Measurements from ENCODE around the gene JAKMIP2. TPM values are rescaled to one million over a fixed set of nuclear protein-coding genes. Genes with fewer than 3 reads are reported as not detected.

The JAKMIP2 gene
- total RNA-seq, 4 donors from 2014 or later = 0.09 to 2.9 (median 0.18) TPM; not detected in 1

DNA sequence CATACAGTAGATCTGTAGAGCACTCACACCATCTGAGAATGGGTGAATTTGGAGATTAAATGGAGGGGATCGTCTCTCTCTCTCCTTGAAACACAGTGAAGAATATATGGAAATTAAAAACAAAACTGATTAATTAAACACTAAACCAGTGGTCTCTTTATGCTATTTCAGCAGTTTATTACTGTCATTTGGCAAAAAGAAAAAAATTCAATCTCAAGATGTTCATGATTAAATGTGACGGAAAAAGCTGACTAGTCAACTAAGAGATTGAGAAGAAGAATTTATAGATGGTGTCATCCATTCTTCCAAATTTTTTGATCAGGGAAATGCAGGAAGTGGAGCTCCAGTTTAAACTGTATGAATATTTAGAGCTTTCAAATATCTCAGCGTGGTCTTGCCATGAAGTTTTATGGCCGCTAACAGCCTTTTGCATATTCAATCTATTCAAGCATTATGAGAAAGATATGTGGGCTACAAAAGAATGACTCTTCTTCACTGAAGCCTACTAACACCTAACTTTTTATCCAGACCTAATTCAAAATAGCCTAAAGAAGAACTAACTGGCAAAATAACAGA is 151.0 kb downstream of the JAKMIP2 start:
- no peaks in the 10 kb centered on the region for H3K27me3 ChIP-seq
- no peak for TF ChIP-seq POLR2A (IDR thresholded peaks at IDR 0.05)
- TF ChIP-seq, protein P1, sequence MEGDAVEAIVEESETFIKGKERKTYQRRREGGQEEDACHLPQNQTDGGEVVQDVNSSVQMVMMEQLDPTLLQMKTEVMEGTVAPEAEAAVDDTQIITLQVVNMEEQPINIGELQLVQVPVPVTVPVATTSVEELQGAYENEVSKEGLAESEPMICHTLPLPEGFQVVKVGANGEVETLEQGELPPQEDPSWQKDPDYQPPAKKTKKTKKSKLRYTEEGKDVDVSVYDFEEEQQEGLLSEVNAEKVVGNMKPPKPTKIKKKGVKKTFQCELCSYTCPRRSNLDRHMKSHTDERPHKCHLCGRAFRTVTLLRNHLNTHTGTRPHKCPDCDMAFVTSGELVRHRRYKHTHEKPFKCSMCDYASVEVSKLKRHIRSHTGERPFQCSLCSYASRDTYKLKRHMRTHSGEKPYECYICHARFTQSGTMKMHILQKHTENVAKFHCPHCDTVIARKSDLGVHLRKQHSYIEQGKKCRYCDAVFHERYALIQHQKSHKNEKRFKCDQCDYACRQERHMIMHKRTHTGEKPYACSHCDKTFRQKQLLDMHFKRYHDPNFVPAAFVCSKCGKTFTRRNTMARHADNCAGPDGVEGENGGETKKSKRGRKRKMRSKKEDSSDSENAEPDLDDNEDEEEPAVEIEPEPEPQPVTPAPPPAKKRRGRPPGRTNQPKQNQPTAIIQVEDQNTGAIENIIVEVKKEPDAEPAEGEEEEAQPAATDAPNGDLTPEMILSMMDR (IDR thresholded peaks at IDR 0.05) = no peak
- no peak for DNase-seq
- no peak overlapping the region for H3K27ac ChIP-seq
- H3K9me3 ChIP-seq = no peaks in the 10 kb centered on the region
- H3K4me1 ChIP-seq = peaks cover 0 to 10% (median 0%) of the 10 kb centered on the region in 3 donors
- H3K36me3 ChIP-seq = no peaks in the 10 kb centered on the region
- WGBS, 2 donors = 94% methylated on average over 4 of the region's 4 CpGs
- H3K4me3 ChIP-seq = no peak overlapping the region
- intact Hi-C loops (cut with DNase I) = no loop called here

DNA sequence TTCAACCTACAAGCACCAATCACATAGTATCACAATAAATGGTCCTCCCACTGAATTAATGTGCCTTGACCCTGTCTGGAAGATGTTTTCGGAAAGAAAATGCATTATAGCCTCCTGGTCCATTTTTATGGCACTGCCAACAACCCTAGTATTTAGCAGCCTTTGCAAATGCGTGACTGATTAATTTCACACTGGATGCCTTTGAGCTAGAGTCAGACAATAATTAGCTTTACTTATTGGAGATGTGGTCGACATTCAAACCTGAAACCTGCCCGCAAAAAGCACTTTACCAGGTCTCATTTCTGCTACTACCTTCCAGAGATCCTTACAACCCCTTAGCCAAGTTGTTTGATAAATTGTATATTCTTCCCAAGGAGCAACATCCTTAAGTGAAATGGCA is 153.3 kb downstream of the JAKMIP2 start:
- 83 to 91% methylated on average over 4 of the region's 4 CpGs for WGBS, 2 donors
- intact Hi-C loops (cut with DNase I) = loop anchor here (5.0 kb wide), 1 partner anchor 193 kb away; no protein-coding TSS in a partner anchor
- Histone ChIP-seq H3K27ac (no peak overlapping the region), H3K4me1 (no peaks in the 10 kb centered on the region), H3K9me3 (no peaks in the 10 kb centered on the region), H3K36me3 (no peaks in the 10 kb centered on the region), H3K4me3 (no peak overlapping the region), H3K27me3 (no peaks in the 10 kb centered on the region)
- no peak for DNase-seq
- no peak for TF ChIP-seq POLR2A (IDR thresholded peaks at IDR 0.05)
- TF ChIP-seq, protein P1 (IDR thresholded peaks at IDR 0.05) = no peak

DNA sequence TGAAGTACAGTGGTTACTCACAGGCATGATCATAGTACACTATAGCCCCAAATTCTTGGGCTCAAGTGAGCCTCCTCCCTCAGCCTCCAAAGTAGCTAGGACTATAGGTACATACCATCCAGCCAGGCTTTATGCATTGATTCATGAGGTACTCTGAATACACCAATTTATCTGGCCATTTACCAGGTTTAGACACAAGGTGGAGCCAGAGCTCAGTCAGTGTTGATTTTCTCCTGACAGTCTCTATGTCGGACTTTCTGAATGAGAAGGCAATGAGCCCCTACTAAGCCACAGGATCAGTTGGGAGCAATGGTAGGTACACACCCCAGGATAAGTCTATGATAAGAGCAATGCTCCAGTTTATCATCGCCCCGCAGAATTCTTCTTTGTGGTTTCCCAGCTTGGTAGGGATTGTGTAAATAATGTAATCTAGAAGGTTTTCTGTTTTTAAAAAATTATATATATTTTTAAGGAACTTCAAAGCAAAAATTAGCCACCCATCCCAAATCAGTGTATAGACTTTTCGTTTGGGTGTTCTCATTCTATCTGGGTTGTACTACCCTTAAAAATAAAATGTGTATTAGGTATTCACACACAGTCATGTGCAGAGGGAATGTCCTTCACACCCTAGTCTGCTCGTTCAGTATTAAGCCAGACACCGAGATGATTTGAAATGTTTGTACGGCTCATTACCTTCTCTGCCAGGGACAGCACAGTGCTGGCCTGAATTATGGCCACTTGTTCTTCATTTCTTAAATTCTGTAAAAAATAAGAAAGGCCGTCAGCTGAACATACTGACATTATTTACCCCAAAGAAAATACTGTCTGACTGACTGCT is 154.3 kb downstream of the JAKMIP2 start:
- DNase-seq = no peak
- Histone ChIP-seq H3K4me3 (no peak overlapping the region), H3K27me3 (no peaks in the 10 kb centered on the region), H3K4me1 (no peaks in the 10 kb centered on the region), H3K27ac (no peak overlapping the region), H3K9me3 (no peaks in the 10 kb centered on the region), H3K36me3 (no peaks in the 10 kb centered on the region)
- TF ChIP-seq POLR2A (IDR thresholded peaks at IDR 0.05) = no peak
- TF ChIP-seq, protein P1 (IDR thresholded peaks at IDR 0.05) = peak in 5 of 6 experiments; percentile 50 to 74 (median 62)
- WGBS, 2 donors = 49 to 55% methylated on average over 8 of the region's 8 CpGs
- intact Hi-C loops (cut with DNase I) = loop anchor here (5.0 kb wide), 1 partner anchor 194 kb away; no protein-coding TSS in a partner anchor

- H3K4me3 ChIP-seq = no peak overlapping the region
- H3K36me3 ChIP-seq = no peaks in the 10 kb centered on the region
- no peaks in the 10 kb centered on the region for H3K4me1 ChIP-seq
- 79% methylated on average over 2 of the region's 2 CpGs for WGBS, 2 donors
- no peak for DNase-seq
- H3K27me3 ChIP-seq = no peaks in the 10 kb centered on the region
- TF ChIP-seq, protein P1 (IDR thresholded peaks at IDR 0.05) = no peak
- no peak for TF ChIP-seq POLR2A (IDR thresholded peaks at IDR 0.05)
- intact Hi-C loops (cut with DNase I) = loop anchor here (5.0 kb wide), 1 partner anchor 196 kb away; no protein-coding TSS in a partner anchor
- H3K27ac ChIP-seq = no peak overlapping the region
- H3K9me3 ChIP-seq = no peaks in the 10 kb centered on the region
Measured at GRCh38 chr5:147626464-147626863, 156.1 kb downstream of the JAKMIP2 start.

GRCh38 chr5:147621016-147621415 is 161.5 kb downstream of the JAKMIP2 start:
- no peaks in the 10 kb centered on the region for H3K4me1 ChIP-seq
- no peaks in the 10 kb centered on the region for H3K27me3 ChIP-seq
- intact Hi-C loops (cut with DNase I) = no loop called here
- H3K36me3 ChIP-seq = no peaks in the 10 kb centered on the region
- no peak for DNase-seq
- no peak overlapping the region for H3K27ac ChIP-seq
- H3K4me3 ChIP-seq = no peak overlapping the region
- no peaks in the 10 kb centered on the region for H3K9me3 ChIP-seq
- no peak for TF ChIP-seq POLR2A (IDR thresholded peaks at IDR 0.05)
- TF ChIP-seq, protein P1 (IDR thresholded peaks at IDR 0.05) = no peak
